Measurements from ENCODE around the gene TCEAL8.
A peak's percentile ranks its signal among the peaks of the same experiment; 100 is the strongest.

The TCEAL8 gene

GRCh38 chrX:103254921-103255493 lies at the start of gene TCEAL8:
TCEAL8 (minus strand) TSS chrX:103255155; CDS start chrX:103253979, 1,176 bp downstream.
- peak; percentile 39 for DNase-seq (ENCODE audit: extremely low read depth, low read depth)
- TF ChIP-seq, protein P1, sequence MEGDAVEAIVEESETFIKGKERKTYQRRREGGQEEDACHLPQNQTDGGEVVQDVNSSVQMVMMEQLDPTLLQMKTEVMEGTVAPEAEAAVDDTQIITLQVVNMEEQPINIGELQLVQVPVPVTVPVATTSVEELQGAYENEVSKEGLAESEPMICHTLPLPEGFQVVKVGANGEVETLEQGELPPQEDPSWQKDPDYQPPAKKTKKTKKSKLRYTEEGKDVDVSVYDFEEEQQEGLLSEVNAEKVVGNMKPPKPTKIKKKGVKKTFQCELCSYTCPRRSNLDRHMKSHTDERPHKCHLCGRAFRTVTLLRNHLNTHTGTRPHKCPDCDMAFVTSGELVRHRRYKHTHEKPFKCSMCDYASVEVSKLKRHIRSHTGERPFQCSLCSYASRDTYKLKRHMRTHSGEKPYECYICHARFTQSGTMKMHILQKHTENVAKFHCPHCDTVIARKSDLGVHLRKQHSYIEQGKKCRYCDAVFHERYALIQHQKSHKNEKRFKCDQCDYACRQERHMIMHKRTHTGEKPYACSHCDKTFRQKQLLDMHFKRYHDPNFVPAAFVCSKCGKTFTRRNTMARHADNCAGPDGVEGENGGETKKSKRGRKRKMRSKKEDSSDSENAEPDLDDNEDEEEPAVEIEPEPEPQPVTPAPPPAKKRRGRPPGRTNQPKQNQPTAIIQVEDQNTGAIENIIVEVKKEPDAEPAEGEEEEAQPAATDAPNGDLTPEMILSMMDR (IDR thresholded peaks at IDR 0.05; ENCODE audit: low read depth, low read length, missing control alignments) = no peak
- peak within 1 kb of the TSS; percentile 67 for H3K4me3 ChIP-seq (replicated peaks; ENCODE audit: low read depth, low read length)

DNA sequence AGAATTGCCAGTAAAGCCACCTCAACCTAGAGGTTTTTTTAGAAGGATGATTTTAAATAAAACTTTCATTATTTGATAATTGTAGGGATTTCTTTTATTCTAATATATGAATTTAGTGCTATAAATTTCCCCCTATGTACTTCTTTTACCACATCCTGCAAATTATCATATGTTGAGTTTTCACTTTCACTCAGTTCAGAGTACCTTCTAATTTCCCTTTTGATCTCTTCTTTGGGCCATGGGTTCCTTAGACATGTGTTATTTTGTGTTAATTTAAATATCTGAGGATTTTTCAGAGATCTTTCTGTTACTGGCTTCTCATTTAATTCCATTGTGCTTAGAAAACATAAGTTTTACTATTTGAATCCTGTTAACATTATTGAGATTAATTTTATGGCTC lies 49.8 kb upstream of the TCEAL8 start:
- TF ChIP-seq, protein P1 (IDR thresholded peaks at IDR 0.05; ENCODE audit: low read depth, low read length, missing control alignments) = no peak
- no peak overlapping the region for H3K4me3 ChIP-seq (replicated peaks; ENCODE audit: low read depth, low read length)
- DNase-seq (ENCODE audit: extremely low read depth, low read depth) = no peak

DNA sequence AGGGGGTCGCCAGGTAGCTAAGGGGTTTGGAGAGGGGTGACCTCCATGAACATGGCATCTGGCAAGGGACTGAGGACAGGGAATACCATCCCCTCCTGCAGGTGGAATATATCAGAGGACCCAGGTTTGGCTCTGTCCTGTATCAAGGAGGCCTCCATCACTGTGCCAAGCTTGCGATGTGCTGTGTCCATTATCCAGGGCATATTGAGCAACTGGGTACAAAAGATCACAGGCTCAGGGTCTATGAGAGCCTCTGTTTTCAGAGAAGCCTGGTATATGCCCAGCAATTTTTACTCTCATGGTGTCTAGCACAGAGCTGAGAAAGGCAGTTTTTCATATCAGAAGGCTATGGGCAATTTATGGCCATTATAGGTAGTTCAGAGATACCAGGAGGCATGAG lies 38.2 kb upstream of the TCEAL8 start:
- TF ChIP-seq, protein P1 (IDR thresholded peaks at IDR 0.05; ENCODE audit: low read depth, low read length, missing control alignments) = no peak

GRCh38 chrX:103279624-103280023 lies 24.7 kb upstream of the TCEAL8 start:
- no peak overlapping the region for H3K4me3 ChIP-seq (replicated peaks; ENCODE audit: low read depth, low read length)
- DNase-seq (ENCODE audit: extremely low read depth, low read depth) = no peak
- TF ChIP-seq, protein P1 (IDR thresholded peaks at IDR 0.05; ENCODE audit: low read depth, low read length, missing control alignments) = no peak

More for the DNA sequence above, 38.2 kb upstream of the TCEAL8 start:
- H3K4me3 ChIP-seq (replicated peaks; ENCODE audit: low read depth, low read length) = no peak overlapping the region
- DNase-seq (ENCODE audit: extremely low read depth, low read depth) = no peak

GRCh38 chrX:103276581-103277002 lies 21.6 kb upstream of the TCEAL8 start, which contains the start of gene TCEAL5:
TCEAL5 (minus strand) TSS chrX:103276750; CDS start chrX:103274563, 2,187 bp downstream.
- TF ChIP-seq, protein P1 (IDR thresholded peaks at IDR 0.05; ENCODE audit: low read depth, low read length, missing control alignments) = no peak
- DNase-seq (ENCODE audit: extremely low read depth, low read depth) = no peak
- no peak within 1 kb of the TSS for H3K4me3 ChIP-seq (replicated peaks; ENCODE audit: low read depth, low read length)

GRCh38 chrX:103275947-103276567 lies 21.1 kb upstream of the TCEAL8 start:
- no peak overlapping the region for H3K4me3 ChIP-seq (replicated peaks; ENCODE audit: low read depth, low read length)
- no peak for DNase-seq (ENCODE audit: extremely low read depth, low read depth)
- TF ChIP-seq, protein P1 (IDR thresholded peaks at IDR 0.05; ENCODE audit: low read depth, low read length, missing control alignments) = no peak

Measured in HFF-Myc (cell line).